Measurements from ENCODE around the gene TTC19.
A peak's percentile ranks its signal among the peaks of the same experiment; 100 is the strongest.

TTC19 gene

GRCh38 chr17:15999141-15999973, at the start of gene TTC19, which contains the start of gene ZSWIM7:
Gene TTC19 (plus strand): TSS chr17:15999824. CDS start chr17:15999849, 25 bp downstream.
Gene ZSWIM7 (minus strand): TSS chr17:15999704. CDS start chr17:15999594, 110 bp downstream.
- DNase-seq (ENCODE audit: low read depth): peak; percentile 90
- peak within 1 kb of the TSS; percentile 80 for H3K4me3 ChIP-seq (ENCODE audit: low read length)
- TF ChIP-seq CTCF (conservative IDR thresholded peaks at IDR 0.05; ENCODE audit: low read length): no peak

- TF ChIP-seq CTCF (conservative IDR thresholded peaks at IDR 0.05; ENCODE audit: low read length): no peak
- DNase-seq (ENCODE audit: low read depth): no peak
- no peak overlapping the region for H3K4me3 ChIP-seq (ENCODE audit: low read length)
Observed at GRCh38 chr17:15951368-15952047, 48.1 kb upstream of the TTC19 start.

- H3K4me3 ChIP-seq (ENCODE audit: low read length): no peak overlapping the region
- DNase-seq (ENCODE audit: low read depth): no peak
- TF ChIP-seq CTCF (conservative IDR thresholded peaks at IDR 0.05; ENCODE audit: low read length): no peak
Observed at GRCh38 chr17:15952048-15952532, 47.5 kb upstream of the TTC19 start.

- no peak for DNase-seq (ENCODE audit: low read depth)
- no peak overlapping the region for H3K4me3 ChIP-seq (ENCODE audit: low read length)
- no peak for TF ChIP-seq CTCF (conservative IDR thresholded peaks at IDR 0.05; ENCODE audit: low read length)
Observed at GRCh38 chr17:15952916-15953790, 46.5 kb upstream of the TTC19 start.

- peak; percentile 86 for DNase-seq (ENCODE audit: low read depth)
- H3K4me3 ChIP-seq (ENCODE audit: low read length): no peak overlapping the region
Observed at GRCh38 chr17:15954222-15954621, 45.4 kb upstream of the TTC19 start.

More at GRCh38 chr17:15954222-15954621, 45.4 kb upstream of the TTC19 start:
- no peak for TF ChIP-seq CTCF (conservative IDR thresholded peaks at IDR 0.05; ENCODE audit: low read length)
